Activated CD8-positive, alpha-beta memory T cell treated with anti-CD3 and anti-CD28 coated beads for 36 hours (primary cell): ENCODE measurements around the gene CHST11. TPM values are rescaled to one million over a fixed set of nuclear protein-coding genes. Genes with fewer than 3 reads are reported as not detected.

Source experiments
- CTCF ChIA-PET: fragments of 350-600 bp; sonication (Branson Sonifier 250); formaldehyde crosslinking; loops from one replicate; lab custom pipeline; 2021; ENCODE audit warnings: antibody characterized with exemption; lab: Charles Lee
- POLR2A ChIA-PET: fragments of 350-600 bp; sonication (Branson Sonifier 250); formaldehyde crosslinking; loops from one replicate; lab custom pipeline; 2021; ENCODE audit warnings: antibody characterized with exemption; lab: Charles Lee
- total RNA-seq, 2 experiments: library from RNA; stranded (reverse); gene quantifications; one replicate each; pipeline ENCODE4 v1.2.3, GENCODE V29; 2021

Gene CHST11
- total RNA-seq, result 10 to 100 TPM; 43.5 to 47.0 TPM

DNA sequence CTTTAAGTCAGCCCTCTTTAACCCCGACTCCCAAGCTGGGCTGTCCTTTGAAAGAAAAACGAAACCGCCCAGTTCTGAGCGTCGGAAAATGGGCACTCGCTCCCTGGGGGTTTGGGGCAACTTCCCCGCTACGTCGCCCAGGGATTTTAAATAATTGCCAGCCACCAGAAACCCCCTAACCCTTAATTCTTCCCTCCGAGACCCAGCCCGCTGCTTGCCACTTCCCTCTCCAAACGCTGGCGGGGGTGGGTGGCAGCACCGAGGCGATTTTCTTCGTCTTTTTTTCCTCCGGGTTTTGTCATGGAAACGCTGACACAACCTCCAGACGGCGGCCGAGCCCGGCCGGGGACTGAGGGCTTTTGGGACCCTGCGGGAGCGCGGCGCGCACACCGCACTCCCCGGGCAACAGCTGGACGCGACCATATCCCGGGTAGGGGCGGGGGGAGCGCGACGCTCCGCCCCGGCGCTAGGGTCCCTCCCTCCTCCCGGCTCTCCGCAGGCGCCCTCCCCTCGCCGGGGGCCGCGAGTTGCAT lies at the start of gene CHST11:
CHST11 (plus strand) TSS at position 532 of the 533 bp plus-strand sequence.
- CTCF ChIA-PET, result interaction anchor here (0.8 to 2.2 kb wide), 5 partner anchors 26 to 127 kb away, joined by 3 to 7 read pairs (median 3); no protein-coding TSS in a partner anchor

DNA sequence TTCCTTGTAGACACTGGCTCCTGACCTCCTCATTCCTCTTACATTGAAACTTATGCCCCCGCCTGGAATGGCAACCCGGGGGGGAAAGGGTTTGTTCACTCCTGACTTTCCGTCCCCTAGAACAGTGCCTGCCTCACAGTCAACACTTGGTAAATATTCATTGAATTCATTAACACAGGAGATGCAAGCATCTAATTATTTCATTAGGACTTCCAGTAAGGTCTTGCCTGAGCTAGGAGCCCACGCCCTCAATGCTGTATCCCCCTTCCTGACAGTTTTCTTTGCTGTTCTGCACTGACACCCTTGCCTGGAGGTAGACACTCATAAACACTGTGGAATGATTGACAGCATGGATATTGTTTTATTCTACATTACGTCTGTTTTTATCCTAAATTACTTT lies 49.3 kb upstream of the CHST11 start:
- POLR2A ChIA-PET, result no interaction called here

More for the DNA sequence above, at the start of gene CHST11:
- POLR2A ChIA-PET, result interaction anchor here (0.6 to 2.3 kb wide), 5 partner anchors 38 to 307 kb away, joined by 3 to 11 read pairs (median 6); no protein-coding TSS in a partner anchor

DNA sequence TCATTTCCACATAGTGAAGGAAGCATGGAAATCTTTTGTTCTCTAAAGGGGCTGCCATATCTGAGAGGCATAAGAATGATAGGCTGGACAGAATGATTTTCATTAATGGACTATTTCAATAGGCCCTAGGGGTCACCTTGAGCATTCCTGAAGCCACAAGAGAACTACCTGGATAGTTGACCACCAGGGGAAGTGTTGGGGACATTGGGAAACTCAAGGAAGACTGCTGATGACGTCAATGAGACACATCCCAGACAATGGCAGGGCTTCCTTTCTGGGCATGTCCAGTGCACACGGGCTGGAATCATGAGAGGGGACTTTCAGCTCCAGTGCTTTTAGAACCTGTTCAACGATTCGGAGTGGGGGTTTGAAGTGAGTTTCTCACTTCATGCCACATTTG lies 48.8 kb upstream of the CHST11 start:
- ChIA-PET CTCF (no interaction called here), POLR2A (no interaction called here)

More for the DNA sequence above, 49.3 kb upstream of the CHST11 start:
- CTCF ChIA-PET, result interaction anchor here (2.7 kb wide), 1 partner anchor 25 kb away, joined by 7 read pairs; no protein-coding TSS in a partner anchor

DNA sequence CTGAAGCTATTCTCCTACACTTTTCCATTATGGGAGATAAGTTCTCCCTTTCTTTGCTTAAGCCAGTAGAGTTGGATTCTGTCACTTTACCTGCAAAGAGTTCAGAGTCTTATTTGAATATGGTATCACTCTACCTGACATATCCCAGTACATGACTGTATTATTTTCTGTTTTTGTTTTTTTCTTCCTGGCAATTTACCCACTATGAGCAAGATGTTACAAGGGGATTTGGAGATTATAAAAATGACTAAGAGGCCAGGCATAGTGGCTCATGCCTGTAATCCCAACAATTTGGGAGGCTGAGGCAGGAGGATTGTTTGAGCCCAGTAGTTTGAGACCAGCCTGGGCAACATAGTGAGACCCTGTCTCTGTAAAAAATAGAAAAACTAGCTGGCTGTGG lies 46.4 kb upstream of the CHST11 start:
- CTCF ChIA-PET, result interaction anchor here (1.3 kb wide), 1 partner anchor 10 kb away, joined by 3 read pairs; no protein-coding TSS in a partner anchor
- POLR2A ChIA-PET, result no interaction called here

DNA sequence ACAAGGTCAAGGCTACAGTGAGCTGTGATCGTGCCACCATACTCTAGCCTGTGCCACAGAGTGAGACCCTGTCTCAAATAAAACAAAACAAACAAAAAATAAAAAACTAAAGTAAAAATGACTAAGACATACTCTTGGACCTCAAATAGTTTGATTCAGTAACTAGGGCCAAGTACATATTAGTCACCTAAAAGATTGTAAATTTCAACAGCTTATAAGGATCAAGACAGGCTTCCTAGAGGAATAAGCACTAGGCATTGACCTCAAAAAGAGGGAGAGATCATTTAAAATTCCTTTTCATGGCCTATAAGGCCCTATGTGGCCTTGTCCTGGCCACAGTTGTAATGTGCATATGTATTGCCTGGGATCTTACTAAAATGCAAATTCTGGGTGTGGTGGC lies 46.0 kb upstream of the CHST11 start:
- ChIA-PET POLR2A (no interaction called here), CTCF (interaction anchor here (1.3 kb wide), 1 partner anchor 10 kb away, joined by 3 read pairs; no protein-coding TSS in a partner anchor)

DNA sequence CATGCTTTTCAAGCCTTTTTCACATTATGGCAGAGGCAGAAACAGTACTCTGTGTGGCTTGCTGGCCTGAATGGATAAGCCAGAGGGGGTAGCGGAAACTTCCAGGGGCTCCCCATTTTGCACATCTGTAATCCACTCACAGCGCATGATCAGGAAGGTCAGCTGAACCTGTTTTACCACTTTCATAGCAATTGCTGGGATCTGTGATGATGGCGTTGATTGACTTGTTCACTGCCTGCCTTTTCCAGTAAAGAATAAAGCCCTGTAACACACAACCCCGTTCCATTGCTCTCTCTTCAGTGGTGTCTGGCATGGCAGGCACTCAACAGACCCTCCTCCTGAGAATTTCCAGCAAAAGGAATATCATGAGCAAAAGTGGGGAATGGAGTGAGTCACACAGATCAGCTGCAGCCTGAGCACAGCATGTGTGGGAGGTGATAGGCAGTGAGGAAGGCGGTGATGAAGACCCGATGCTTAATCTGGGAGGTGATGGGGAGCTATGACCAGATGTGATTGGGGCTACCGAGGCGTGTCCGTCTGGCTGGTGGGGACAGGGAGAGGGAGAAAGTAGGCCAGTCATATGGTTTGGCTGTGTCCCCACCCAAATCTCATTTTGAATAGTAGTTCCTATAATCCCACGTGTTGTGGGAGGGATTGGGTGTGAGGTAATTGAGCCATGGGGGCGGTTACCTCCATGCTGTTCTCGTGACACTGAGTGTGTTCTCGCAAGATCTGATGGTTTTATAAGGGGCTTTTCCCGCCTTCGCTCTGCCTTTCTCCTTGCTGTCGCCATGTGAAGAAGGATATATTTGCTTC lies 44.7 kb upstream of the CHST11 start:
- POLR2A ChIA-PET, result interaction anchor here (0.6 kb wide), 1 partner anchor 284 kb away, joined by 3 read pairs; no protein-coding TSS in a partner anchor
- CTCF ChIA-PET, result interaction anchor here (1.3 kb wide), 1 partner anchor 9 kb away, joined by 3 read pairs; no protein-coding TSS in a partner anchor

DNA sequence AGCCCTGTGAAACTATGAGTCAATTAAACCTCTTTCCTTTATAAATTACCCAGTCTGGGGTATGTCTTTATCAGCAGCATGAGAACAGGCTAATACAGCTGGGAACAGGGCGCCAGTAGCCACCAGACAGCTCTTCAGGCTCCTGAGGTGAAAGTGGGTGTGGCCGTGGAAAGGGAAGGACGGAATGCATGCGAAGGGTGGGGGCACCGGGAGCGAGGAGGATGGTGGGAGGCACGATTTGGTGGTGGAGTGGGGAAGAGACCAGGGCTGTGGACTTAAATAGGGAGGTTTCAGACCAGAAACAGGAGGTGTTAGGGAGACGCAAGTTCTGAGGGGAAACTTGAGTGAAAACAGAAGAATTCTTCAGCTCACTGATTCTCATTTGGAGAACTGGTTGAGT lies 44.1 kb upstream of the CHST11 start:
- CTCF ChIA-PET, result no interaction called here
- POLR2A ChIA-PET, result interaction anchor here (0.6 kb wide), 1 partner anchor 284 kb away, joined by 3 read pairs; no protein-coding TSS in a partner anchor

DNA sequence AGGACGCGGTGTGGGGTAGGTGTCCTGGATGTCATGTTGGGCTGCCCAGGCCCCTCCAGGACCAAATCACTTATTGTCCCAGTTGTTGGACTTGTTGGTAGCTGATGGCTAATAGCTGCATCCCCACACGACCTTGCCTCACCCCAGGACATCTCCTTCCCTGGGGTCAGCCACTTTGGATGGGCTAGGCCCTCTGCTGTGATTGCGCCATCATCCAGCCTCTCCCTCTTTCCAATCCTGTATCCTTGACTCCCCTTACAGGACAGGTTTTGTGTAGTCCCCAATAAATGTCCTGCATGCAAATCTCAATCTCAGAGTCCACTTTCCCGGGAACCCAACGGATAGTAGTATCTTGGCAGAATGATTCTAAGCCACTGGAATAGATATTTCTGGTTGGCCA lies 43.4 kb upstream of the CHST11 start:
- POLR2A ChIA-PET, result no interaction called here

DNA sequence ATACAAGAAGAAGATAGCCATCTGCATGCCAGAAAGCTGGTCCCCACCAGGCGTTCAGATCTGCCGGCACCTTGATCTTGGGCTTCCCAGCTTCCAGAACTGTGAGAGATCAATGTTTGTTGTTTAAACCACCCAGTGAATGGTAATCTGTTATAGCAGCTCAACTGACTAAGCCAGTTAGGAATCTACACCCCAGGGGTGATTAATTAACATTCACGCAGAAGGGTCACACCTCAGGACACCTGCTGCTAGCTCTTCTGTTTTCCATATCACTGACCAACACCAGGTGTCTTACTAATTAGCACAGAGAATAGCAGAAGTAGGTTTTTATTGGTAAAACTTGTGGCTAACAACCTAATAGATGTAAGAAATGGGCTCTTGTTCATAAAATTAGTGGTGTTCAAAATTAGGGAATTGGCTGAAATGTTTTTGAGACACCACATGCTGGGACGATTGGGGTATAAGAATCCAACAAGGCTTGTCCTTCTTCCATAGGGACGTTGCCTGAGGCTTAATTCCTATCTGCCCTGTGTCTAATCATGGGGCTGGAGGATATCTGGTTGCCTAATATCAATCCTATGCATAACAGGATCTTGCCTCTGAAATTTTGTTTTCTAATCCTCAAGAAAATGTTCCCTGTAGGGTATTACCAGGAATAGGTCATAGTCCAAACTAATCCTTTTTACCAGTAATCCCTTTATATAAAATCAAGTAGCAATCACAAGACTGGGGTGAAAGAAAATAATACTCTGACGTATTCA lies 42.0 kb upstream of the CHST11 start:
- ChIA-PET CTCF (no interaction called here), POLR2A (no interaction called here)

More for the DNA sequence above, 43.4 kb upstream of the CHST11 start:
- CTCF ChIA-PET, result no interaction called here

DNA sequence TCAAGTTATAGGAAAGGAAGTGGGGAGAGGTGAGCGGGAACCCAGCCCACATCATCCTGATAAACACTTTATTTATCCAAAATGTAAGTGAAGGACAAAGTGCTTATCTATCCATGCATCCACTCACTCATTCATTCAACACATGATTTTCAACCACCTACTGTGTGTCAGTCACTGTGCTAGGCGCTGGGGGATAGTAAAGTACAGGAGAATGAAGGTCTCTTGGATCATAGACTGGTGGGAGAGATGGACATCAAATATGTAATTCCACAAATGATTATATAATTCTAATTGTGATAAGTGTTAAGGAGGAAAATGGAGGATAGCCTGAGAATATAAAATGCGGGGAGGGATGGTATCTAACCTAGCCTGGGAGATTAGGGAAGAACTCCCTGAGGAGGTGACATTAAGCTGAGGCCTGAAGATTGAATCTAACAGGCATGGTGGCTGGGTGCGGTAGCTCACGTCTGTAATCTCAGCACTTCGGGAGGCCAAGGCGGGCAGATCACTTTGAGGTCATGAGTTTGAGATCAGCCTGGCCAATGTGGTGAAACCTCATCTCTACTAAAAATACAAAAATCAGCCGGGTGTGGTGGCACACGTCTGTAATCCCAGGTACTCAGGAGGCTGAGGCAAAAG lies 41.3 kb upstream of the CHST11 start:
- POLR2A ChIA-PET, result no interaction called here
- CTCF ChIA-PET, result no interaction called here

DNA sequence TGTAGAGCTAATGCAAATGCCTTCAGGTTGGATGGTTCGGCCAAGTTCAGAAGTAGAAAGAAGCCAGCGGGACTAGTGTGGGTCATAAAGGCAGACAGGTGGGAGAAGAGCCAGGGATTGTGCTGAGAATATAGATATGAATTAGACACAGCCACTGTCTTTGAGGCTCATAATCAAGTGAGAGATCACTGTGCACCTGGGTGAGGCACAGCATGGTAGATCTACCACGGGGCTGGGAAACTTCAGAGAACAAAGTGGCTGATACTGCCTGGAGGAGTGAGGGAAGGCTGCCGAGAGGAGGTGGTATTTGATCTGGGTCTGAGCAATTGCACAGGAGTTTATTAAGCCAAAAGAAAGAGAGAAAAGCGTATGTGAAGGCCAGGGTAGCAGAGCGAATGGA lies 40.6 kb upstream of the CHST11 start:
- ChIA-PET CTCF (no interaction called here), POLR2A (no interaction called here)

DNA sequence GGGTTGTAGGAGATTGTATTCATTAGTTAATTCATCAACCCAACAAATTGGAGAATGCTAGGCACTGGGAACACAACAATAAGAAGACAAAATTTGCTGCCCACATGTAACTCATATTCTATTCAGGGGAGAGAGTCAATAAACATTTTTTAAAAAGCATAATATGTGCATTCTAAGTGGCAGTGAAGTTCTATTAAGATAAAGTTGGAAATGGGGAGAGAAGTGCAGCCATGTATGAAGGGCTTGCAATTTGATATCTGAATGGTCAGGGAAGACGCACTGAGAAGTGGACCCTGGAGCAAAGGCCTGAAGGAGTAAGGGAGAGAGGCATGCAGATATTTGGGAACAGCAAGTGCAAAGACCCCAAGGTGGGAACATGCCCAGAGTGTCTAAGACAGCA lies 40.2 kb upstream of the CHST11 start:
- ChIA-PET CTCF (no interaction called here), POLR2A (no interaction called here)

DNA sequence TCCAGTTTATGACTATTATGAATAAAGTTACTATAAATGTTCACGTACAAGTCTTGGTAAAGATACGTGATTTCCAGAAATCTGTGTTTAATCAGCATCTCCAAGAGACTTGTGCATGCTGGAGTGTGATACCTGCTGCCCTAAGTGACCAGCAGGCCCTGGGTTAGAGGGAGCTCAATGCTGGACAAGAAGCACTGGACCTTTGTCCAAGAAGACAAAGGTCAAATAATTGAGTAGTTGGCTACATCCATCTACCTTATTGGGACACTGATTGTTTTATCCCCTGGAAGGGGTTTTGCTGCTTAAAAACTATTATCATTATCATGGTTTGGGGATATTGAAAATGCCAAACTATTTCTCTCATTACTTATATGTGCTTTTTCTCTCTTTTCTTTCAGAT lies 37.0 kb upstream of the CHST11 start:
- ChIA-PET POLR2A (no interaction called here), CTCF (interaction anchor here (0.6 kb wide), 1 partner anchor 705 kb away, joined by 3 read pairs; no protein-coding TSS in a partner anchor)

DNA sequence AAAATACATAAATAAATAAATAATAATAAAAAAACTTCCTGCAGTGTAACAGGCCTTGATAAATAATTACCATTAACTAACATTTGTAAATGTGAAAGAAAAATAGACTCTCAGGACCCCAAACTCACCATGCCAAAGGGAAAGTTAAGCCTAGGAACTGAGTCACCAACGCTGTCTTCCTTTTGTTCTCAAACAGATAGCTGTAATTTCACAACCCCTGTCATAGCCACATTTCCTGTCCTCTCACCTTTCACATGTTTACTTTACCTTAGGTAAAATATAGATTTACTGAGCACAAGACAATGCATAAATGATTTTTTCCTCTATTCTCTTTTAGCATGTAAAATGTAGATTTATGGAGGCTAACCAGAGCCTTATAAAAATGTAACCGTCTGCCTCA lies 35.9 kb upstream of the CHST11 start:
- ChIA-PET CTCF (interaction anchor here (1.2 kb wide), 1 partner anchor 10 kb away, joined by 3 read pairs; no protein-coding TSS in a partner anchor), POLR2A (no interaction called here)

DNA sequence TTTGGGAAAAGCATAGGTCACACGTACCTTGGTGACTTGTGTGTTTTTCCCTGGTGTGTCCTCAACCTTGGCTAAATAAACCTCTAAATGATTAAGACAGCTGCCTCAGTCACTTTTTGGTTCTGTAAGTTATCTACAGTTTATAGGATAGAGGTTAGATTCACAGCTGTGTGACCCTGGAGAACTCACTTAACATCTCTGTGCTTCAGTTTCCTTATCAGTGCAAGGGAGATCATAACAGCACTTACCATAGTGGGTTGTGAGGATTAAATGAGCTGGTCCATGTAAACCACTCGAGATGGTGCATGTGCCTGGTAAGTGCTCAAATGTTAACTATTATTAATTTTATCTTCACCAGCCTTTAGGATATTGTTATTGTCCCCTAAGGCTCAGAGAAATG lies 35.4 kb upstream of the CHST11 start:
- ChIA-PET POLR2A (no interaction called here), CTCF (interaction anchor here (1.2 to 1.3 kb wide), 2 partner anchors 10 to 40 kb away, joined by 3 to 5 read pairs; no protein-coding TSS in a partner anchor)

DNA sequence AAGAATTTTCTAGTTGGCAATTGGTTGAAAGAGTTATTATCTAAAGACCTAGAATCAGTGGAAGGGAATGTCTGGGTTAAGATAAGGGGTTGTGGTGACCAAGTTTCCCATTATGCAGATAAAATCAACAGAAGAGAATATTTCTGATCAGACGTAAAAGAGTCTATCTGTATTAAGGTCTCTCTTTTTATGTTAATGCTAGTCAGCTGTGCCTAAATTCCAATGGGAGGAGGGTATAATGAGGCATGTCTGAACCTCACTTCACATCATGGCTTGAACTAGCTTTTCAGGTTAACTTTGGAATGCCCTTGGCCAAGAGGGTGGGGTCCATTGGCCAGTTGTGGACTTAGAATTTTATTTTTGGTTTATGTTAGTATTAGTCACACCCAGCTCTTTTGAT lies 34.3 kb upstream of the CHST11 start:
- ChIA-PET POLR2A (no interaction called here), CTCF (interaction anchor here (0.8 to 1.3 kb wide), 2 partner anchors 19 to 41 kb away, joined by 3 to 5 read pairs; no protein-coding TSS in a partner anchor)

DNA sequence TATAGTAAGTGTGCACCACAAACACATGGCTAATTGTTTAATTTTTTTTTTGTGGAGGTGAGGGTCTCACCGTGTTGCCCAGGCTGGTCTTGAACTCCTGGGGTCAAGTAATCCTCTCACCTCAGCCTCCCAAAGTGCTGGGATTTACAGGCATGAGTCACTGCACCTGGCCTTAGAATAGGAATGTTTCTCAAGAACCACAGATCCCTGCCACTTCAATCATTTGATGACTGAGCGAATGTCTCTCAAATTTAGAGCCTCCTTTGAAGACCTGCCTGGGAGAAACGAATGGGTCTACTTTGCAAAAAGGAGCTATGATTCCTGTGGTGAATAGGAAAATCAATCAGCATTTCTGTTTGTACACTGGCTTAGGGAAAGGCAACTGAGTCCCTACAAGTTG lies 33.5 kb upstream of the CHST11 start:
- CTCF ChIA-PET, result interaction anchor here (0.6 kb wide), 1 partner anchor 10 kb away, joined by 3 read pairs; no protein-coding TSS in a partner anchor

DNA sequence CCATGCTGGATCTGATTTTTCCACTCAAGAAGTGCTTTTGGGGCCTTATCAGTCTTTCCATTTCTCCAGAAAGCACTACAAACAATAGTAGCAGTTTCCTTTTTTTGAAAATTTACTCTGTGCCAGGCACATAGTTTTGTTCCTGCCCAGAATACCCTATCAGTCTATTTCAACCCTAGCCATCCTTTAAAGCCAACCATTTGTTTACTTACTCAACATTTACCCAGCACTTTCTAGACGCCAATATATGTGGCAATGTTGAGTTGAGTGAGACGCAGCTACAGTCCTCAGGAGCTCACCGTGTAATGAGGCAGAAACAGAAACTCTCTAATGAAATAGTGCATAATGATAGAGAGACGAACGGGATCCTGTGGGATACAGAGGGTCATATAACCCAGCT lies 32.9 kb upstream of the CHST11 start:
- POLR2A ChIA-PET, result no interaction called here
- CTCF ChIA-PET, result interaction anchor here (0.6 kb wide), 1 partner anchor 9 kb away, joined by 3 read pairs; no protein-coding TSS in a partner anchor

More for the DNA sequence above, 33.5 kb upstream of the CHST11 start:
- POLR2A ChIA-PET, result no interaction called here

DNA sequence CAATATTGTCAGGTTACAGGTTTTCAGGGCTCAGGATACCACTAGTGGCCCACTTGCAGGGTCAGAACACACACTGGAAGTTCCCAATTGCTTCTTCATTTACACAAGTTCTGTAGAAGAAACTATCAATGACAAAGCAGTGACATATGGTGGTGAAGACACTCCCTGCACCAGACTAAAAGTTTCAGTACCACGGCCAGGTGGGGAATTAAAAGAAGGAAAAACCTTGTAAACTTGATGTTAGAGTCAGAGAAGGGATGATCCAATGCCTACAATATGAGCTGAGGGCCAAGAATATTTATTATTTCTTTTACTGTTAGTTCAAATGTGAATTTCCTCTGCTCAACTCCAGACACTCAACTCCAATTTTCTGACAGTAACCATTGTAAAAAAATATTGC lies 31.8 kb upstream of the CHST11 start:
- ChIA-PET POLR2A (no interaction called here), CTCF (interaction anchor here (1.3 kb wide), 1 partner anchor 43 kb away, joined by 3 read pairs; no protein-coding TSS in a partner anchor)
